NCI-H1417 (cell line): Measurements from ENCODE around the gene PLEKHH2.
"Not testable (repeated sequence)": the region's sequence is repeated elsewhere in the genome, so short reads cannot be mapped to it uniquely, and the experiment has no call there.

ENCODE experiments used
- DNase-seq, 3 experiments: peaks; one replicate each; lab custom pipeline; 2025; lab: John Stamatoyannopoulos, UW

Gene PLEKHH2

GRCh38 chr2:43717322-43717721 lies 80.3 kb downstream of the PLEKHH2 start:
- DNase-seq = no peak

GRCh38 chr2:43718530-43719124 lies 81.6 kb downstream of the PLEKHH2 start:
- DNase-seq = no peak

GRCh38 chr2:43724728-43725526 lies 87.9 kb downstream of the PLEKHH2 start:
- DNase-seq = no peak

GRCh38 chr2:43725711-43726246 lies 88.7 kb downstream of the PLEKHH2 start:
- no peak for DNase-seq

- not testable (repeated sequence) for DNase-seq
Measured at GRCh38 chr2:43726961-43727633, 90.0 kb downstream of the PLEKHH2 start.

GRCh38 chr2:43727634-43728014 lies 90.6 kb downstream of the PLEKHH2 start:
- no peak for DNase-seq

- DNase-seq = peak in 1 of 3 experiments; percentile 32
Measured at GRCh38 chr2:43729491-43730174, 92.6 kb downstream of the PLEKHH2 start.

GRCh38 chr2:43731211-43731610 lies 94.2 kb downstream of the PLEKHH2 start:
- DNase-seq = no peak

- no peak for DNase-seq
Measured at GRCh38 chr2:43736637-43737036, 99.6 kb downstream of the PLEKHH2 start.

GRCh38 chr2:43737097-43737854 lies 100.2 kb downstream of the PLEKHH2 start:
- no peak for DNase-seq

- no peak for DNase-seq
Measured at GRCh38 chr2:43737855-43738254, 100.8 kb downstream of the PLEKHH2 start.

- no peak for DNase-seq
Measured at GRCh38 chr2:43738257-43738656, 101.2 kb downstream of the PLEKHH2 start.

GRCh38 chr2:43743706-43744105 lies 106.6 kb downstream of the PLEKHH2 start:
- no peak for DNase-seq

GRCh38 chr2:43745457-43745856 lies 108.4 kb downstream of the PLEKHH2 start:
- peak in 1 of 3 experiments; percentile 32 for DNase-seq

GRCh38 chr2:43748333-43748732 lies 111.3 kb downstream of the PLEKHH2 start:
- no peak for DNase-seq

- no peak for DNase-seq
Measured at GRCh38 chr2:43749583-43749982, 112.5 kb downstream of the PLEKHH2 start.

GRCh38 chr2:43751476-43751990 lies 114.5 kb downstream of the PLEKHH2 start:
- no peak for DNase-seq

GRCh38 chr2:43752302-43752701 lies 115.2 kb downstream of the PLEKHH2 start:
- DNase-seq = no peak

- DNase-seq = peak in 2 of 3 experiments; percentile 12 to 32
Measured at GRCh38 chr2:43754180-43754579, 117.1 kb downstream of the PLEKHH2 start.

- no peak for DNase-seq
Measured at GRCh38 chr2:43758739-43759138, 121.7 kb downstream of the PLEKHH2 start.

- no peak for DNase-seq
Measured at GRCh38 chr2:43759195-43759594, 122.1 kb downstream of the PLEKHH2 start.
